ENCODE results near the gene PODXL.

DNA sequence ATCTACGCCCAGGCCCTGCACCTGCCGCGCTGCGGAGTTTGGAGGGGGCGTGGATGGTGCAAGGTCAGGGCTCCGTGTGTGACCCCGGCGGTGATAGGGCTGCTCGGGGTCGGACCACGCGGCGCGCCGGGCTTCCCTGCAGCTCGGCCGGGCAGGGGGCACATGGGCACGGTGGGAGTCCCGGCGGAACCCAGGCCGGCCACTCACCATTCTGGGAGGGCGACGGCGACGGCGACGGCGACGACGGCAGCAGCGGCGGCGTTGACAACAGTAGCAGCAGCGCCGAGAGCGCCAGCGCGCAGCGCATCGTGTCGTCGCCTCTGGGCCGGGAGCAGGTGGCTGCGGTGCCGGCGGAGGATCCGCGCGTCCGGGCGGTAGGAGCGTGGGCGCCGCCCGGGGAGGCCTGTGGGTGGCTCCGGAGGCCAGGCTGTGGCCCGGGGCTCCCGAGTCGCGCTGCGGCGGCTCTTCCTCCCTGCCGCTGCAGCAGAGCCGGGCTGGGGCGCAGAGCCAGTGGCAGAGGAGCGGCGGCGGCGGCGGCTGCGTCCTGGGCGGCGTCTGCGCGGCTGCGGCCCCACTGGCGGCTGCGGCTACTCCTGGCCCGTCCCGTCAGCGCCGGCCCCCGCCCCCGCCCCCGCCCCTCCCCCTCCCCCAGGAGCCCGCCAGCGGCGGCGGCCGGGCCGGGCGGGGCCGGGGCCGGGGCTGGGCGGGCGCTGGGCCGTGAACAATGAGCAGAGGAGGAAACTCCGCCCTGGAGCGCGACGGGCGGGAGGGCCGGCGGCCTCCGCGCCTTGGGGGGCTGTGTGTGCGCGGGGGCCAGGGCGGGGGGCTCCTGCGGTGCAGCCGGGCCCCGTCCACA is at the start of gene PODXL:
- TF ChIP-seq EZH2 (IDR thresholded peaks at IDR 0.05): no peak
- TF ChIP-seq POLR2AphosphoS5 (IDR thresholded peaks at IDR 0.05; ENCODE audit: borderline replicate concordance, low read depth, low read length): no peak
- TF ChIP-seq FOXP2 (optimal IDR thresholded peaks at IDR 0.05; ENCODE audit: control extremely low read depth, extremely low read length, insufficient read depth): no peak
